HFF-Myc (cell line): Measurements from ENCODE around the gene SERPIND1.

Source experiments
- DNase-seq: peaks from one replicate; pipeline ENCODE4 v3.0.0-alpha.2; 2011; ENCODE audit warnings: low read depth; ENCODE audit errors: extremely low read depth
- H3K4me3 ChIP-seq: replicated peaks from 2 replicates; pipeline ENCODE4 v1.5.1; 2011; ENCODE audit warnings: low read depth, mild to moderate bottlenecking, control low read depth, low read length
- TF ChIP-seq, protein P1 (sequence below): IDR thresholded peaks from 2 replicates; pipeline ENCODE4 v1.5.1; 2012; ENCODE audit warnings: mild to moderate bottlenecking, low read depth, low read length, control low read depth; ENCODE audit errors: missing control alignments

SERPIND1 gene

DNA sequence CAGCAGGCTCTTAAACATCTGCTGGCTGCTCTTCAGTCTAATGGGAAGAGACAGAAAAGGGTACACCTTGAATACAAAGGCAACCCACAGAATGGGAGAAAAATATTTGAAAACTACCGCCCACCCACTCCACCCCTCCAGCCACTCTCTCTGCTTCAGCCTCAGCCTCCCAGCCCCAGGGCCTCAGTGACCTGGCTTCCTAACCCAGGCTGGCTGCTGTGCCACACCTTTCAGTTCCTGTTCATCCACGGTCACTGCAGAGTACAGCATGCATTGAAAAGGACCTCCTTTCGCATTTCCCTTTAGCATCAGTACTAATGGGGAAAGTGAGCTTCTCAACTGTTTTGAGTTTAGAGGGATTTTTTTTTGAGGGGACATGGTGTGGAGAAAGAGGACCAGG is 28.8 kb upstream of the SERPIND1 start:
- TF ChIP-seq, protein P1, sequence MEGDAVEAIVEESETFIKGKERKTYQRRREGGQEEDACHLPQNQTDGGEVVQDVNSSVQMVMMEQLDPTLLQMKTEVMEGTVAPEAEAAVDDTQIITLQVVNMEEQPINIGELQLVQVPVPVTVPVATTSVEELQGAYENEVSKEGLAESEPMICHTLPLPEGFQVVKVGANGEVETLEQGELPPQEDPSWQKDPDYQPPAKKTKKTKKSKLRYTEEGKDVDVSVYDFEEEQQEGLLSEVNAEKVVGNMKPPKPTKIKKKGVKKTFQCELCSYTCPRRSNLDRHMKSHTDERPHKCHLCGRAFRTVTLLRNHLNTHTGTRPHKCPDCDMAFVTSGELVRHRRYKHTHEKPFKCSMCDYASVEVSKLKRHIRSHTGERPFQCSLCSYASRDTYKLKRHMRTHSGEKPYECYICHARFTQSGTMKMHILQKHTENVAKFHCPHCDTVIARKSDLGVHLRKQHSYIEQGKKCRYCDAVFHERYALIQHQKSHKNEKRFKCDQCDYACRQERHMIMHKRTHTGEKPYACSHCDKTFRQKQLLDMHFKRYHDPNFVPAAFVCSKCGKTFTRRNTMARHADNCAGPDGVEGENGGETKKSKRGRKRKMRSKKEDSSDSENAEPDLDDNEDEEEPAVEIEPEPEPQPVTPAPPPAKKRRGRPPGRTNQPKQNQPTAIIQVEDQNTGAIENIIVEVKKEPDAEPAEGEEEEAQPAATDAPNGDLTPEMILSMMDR: no peak
- H3K4me3 ChIP-seq: no peak overlapping the region

DNA sequence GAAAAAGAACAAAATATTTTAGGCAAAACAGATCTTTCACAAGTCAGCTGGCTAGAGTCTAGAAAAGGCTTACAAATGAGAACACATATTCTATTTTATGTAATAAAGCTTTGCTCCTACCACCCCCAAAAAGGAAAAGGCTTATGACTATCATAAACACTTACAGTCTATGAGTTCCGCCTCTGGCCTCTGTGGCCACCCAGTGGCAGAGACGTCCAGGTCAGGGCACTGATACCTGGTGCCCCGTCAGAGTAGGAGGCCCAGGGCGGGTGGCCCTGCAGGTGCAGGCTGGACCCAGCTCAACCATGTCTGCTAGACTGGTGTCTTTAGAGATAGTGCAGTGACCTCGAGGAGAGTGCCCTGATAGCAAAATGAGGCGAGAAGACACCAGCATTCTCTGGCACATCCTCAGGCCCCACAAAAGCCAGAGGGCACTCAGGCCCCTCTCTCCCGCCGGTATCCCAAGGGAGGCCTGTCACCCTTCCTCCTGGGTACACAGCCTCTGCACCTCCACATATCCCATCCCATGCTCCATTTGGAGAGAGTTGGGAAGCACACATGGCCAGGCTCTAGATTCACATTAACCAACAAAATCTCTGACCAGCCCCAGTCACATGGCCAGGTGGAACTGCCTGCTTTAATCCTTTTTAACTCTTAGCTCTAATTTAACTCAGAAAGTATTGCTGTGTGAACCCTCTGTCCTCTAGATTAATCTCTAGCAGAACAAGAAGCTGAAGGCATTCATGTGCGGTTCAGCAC is 27.3 kb upstream of the SERPIND1 start:
- TF ChIP-seq, protein P1: no peak
- DNase-seq: no peak
- no peak overlapping the region for H3K4me3 ChIP-seq

More for the DNA sequence above, 28.8 kb upstream of the SERPIND1 start:
- no peak for DNase-seq

DNA sequence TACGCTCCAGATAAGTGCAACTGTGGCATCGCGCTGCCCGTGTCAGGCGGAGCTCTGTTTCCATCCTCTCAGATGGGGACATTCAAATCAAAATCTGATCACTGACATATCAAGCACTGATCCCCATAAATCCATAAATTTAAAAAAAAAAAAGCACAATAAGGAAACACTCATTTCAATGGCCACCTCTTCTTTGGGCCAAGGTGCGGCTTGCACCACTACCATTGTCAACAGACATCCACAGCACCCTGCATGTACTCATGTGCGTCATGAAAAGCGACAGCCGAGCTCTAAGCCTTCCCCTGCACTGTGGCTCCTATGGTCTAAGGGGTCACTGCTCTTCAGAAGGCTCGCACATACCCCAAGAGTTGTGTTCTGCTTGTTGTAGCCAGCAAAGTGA is 26.7 kb upstream of the SERPIND1 start:
- no peak for DNase-seq
- no peak overlapping the region for H3K4me3 ChIP-seq
- TF ChIP-seq, protein P1: no peak

DNA sequence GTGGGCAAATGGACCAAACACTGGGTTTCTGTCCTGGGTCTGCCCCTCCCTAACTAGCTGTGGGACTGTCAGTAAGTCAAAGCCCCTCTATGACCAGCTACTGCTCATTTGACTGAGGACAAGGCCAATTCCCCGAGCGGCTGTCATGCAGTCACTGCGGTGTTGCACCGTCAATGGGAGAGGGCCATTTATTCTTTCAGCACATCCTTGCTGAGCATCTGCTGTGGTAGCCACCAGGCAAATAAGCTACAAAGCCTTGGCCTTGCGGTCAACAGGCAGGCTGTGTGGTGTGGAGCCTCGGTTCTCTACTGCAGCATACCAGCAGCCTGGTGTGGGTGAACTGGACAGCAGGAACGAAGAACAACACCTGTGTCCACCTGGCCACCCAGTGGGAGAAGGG is 25.8 kb upstream of the SERPIND1 start:
- H3K4me3 ChIP-seq: no peak overlapping the region
- DNase-seq: no peak
- TF ChIP-seq, protein P1: no peak

DNA sequence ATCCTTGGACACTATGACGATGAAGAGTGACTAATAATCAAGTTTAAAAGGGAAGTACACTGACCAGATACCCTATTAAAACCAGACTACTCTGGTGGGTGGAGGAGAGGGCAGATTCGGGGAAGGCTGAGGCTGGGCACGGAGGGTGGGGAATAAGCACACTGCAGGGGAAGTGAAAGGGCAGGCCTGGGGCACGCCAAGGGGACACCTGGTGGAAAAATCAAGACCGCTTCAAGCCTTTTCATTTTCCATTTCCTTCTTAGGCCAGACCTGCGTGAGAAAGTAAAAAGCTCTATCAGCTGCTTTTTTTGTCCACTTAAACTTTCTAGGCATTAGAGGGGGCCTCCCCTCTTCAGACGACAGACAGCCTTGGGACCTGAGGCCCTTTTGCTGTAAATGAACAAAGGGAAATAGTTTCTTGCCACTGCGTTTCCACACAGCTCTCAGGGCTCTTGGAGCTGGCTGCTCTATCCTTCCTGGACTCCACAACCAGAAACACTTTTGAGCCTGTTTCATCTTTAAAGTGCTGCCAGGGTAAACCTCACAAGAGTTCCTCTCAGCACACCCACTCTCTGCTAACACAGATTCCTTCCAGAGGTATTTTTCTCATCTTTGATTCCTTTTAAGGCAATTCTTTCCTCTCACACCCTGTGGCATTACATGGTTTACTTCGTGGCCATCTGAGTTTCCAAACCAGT is 25.0 kb upstream of the SERPIND1 start:
- DNase-seq: no peak
- no peak overlapping the region for H3K4me3 ChIP-seq
- TF ChIP-seq, protein P1: no peak

DNA sequence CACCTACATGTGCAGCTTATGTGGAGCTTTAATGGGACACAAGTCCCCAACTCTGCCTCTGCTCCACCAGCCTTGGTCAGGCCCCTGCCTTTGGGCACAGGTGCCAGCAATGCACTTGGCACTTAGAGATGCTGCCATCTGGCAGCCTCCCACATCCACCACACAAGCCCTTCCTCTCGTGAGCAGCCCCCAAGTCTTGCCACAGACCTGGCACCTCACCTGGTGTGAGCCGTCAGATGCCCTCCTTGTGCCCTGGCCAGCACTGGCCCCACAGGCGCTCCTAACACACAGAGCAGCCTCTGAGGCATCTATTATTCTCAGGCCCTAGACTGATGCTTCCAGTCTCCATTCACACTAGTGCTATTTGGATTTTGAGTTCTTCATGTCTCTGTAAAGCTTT is 24.5 kb upstream of the SERPIND1 start:
- TF ChIP-seq, protein P1: no peak
- no peak for DNase-seq

More for the DNA sequence above, 24.5 kb upstream of the SERPIND1 start:
- no peak overlapping the region for H3K4me3 ChIP-seq
